ENCODE measurements around the gene ZBTB7C.
A peak's percentile ranks its signal among the peaks of the same experiment; 100 is the strongest.

Gene ZBTB7C

GRCh38 chr18:48452861-48453323 lies 43.7 kb upstream of the ZBTB7C start:
- no peak for DNase-seq (ENCODE audit: low read depth)
- TF ChIP-seq, protein P1, sequence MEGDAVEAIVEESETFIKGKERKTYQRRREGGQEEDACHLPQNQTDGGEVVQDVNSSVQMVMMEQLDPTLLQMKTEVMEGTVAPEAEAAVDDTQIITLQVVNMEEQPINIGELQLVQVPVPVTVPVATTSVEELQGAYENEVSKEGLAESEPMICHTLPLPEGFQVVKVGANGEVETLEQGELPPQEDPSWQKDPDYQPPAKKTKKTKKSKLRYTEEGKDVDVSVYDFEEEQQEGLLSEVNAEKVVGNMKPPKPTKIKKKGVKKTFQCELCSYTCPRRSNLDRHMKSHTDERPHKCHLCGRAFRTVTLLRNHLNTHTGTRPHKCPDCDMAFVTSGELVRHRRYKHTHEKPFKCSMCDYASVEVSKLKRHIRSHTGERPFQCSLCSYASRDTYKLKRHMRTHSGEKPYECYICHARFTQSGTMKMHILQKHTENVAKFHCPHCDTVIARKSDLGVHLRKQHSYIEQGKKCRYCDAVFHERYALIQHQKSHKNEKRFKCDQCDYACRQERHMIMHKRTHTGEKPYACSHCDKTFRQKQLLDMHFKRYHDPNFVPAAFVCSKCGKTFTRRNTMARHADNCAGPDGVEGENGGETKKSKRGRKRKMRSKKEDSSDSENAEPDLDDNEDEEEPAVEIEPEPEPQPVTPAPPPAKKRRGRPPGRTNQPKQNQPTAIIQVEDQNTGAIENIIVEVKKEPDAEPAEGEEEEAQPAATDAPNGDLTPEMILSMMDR (IDR thresholded peaks at IDR 0.05; ENCODE audit: control insufficient read depth, insufficient read depth, low read depth, low read length, missing control alignments), result no peak
- no peak overlapping the region for H3K4me3 ChIP-seq (ENCODE audit: control insufficient read depth, low read depth, low read length)

DNA sequence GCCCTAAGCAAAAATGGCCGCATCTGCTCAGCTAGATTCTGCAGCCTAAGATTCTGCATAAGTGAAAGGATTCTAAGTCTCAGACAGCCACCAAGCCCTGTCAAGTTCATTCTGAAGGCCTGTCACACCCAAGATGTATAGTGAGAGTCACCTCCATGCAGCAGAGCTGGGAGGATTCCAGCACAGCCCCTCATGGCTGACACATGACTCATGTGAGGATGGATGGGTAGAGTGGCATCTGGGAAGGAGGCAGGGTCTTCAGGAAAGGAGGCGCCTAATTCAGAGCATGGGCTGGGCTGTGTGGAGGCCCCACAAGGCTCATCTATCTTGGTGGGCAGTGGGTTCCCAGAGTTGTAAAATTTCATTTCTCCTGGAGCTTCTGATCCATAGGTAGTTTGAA lies 41.5 kb upstream of the ZBTB7C start:
- DNase-seq (ENCODE audit: low read depth), result no peak
- TF ChIP-seq, protein P1 (IDR thresholded peaks at IDR 0.05; ENCODE audit: control insufficient read depth, insufficient read depth, low read depth, low read length, missing control alignments), result no peak
- no peak overlapping the region for H3K4me3 ChIP-seq (ENCODE audit: control insufficient read depth, low read depth, low read length)

GRCh38 chr18:48446582-48447225 lies 37.5 kb upstream of the ZBTB7C start:
- no peak overlapping the region for H3K4me3 ChIP-seq (ENCODE audit: control insufficient read depth, low read depth, low read length)
- TF ChIP-seq, protein P1 (IDR thresholded peaks at IDR 0.05; ENCODE audit: control insufficient read depth, insufficient read depth, low read depth, low read length, missing control alignments), result peak; percentile 99
- no peak for DNase-seq (ENCODE audit: low read depth)

GRCh38 chr18:48445540-48445939 lies 36.4 kb upstream of the ZBTB7C start:
- H3K4me3 ChIP-seq (ENCODE audit: control insufficient read depth, low read depth, low read length), result no peak overlapping the region
- DNase-seq (ENCODE audit: low read depth), result peak; percentile 54
- TF ChIP-seq, protein P1 (IDR thresholded peaks at IDR 0.05; ENCODE audit: control insufficient read depth, insufficient read depth, low read depth, low read length, missing control alignments), result peak; percentile 94

DNA sequence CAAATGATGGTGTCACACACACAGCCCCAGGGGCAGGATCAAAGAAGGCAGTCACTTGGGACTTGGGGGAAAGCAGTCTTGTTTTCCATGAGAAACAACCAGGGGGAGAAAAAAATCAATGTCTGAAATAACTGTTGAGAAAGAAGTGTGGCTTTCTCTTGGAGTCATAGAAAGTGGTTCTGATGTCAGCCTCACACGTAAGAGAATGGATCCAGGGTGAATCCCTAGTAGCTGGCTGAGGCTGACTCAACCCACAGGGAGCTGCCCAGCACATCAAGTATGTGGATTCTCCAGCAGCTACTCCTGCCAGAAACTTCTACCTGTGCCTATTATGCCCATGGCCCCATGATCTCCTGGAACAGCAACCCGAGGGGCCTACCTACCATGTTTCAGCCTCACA lies 33.6 kb upstream of the ZBTB7C start:
- DNase-seq (ENCODE audit: low read depth), result no peak
- H3K4me3 ChIP-seq (ENCODE audit: control insufficient read depth, low read depth, low read length), result no peak overlapping the region
- TF ChIP-seq, protein P1 (IDR thresholded peaks at IDR 0.05; ENCODE audit: control insufficient read depth, insufficient read depth, low read depth, low read length, missing control alignments), result no peak

GRCh38 chr18:48441405-48441881 lies 32.3 kb upstream of the ZBTB7C start:
- no peak overlapping the region for H3K4me3 ChIP-seq (ENCODE audit: control insufficient read depth, low read depth, low read length)
- TF ChIP-seq, protein P1 (IDR thresholded peaks at IDR 0.05; ENCODE audit: control insufficient read depth, insufficient read depth, low read depth, low read length, missing control alignments), result no peak
- DNase-seq (ENCODE audit: low read depth), result no peak
